NCI-H2171 treated with DMSO at 0.1 percent for 48 hours (cell line): Measurements from ENCODE around the gene A4GALT.

Experiments
- DNase-seq: peaks from one replicate; lab custom pipeline; 2025; lab: John Stamatoyannopoulos, UW

The A4GALT gene

DNA sequence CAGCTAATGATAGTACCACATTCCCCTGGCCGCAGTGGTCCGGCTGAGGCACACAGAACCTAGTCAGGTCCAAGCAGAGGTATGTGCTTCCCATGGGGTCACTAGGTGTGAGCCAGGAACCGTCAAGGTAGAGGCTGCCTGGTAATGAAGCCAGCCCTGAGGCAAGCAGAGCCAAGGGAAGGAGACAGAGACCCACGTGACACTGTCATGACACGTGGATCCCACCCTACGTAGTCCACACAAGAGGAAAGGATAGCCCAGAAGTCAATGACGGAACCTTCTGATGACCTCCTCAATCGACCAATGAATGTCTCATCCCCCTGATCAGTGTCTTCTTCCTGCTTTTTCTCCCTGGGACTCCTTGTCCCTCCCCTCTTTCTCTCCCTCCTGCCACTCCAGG is 19.0 kb downstream of the A4GALT start:
- no peak for DNase-seq

DNA sequence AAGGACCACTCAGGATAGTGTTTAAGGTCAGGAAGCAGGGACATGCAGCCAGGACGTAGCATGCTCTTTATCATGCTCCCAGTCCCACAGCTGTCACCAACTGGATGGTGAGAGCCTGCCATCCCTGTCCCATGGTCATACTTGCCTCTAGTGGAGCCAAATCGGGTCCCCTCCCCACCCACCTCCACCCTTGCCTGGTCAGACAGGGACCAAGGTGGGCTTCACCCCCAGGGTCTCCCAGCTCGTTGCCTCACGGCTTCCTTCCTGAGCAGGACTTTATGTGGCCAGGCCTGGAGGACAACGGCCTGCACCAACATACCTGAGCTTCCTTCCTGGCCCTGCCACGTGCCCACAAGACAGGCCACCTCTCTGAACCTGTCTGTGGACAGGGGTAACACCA is 19.8 kb downstream of the A4GALT start:
- DNase-seq: no peak

DNA sequence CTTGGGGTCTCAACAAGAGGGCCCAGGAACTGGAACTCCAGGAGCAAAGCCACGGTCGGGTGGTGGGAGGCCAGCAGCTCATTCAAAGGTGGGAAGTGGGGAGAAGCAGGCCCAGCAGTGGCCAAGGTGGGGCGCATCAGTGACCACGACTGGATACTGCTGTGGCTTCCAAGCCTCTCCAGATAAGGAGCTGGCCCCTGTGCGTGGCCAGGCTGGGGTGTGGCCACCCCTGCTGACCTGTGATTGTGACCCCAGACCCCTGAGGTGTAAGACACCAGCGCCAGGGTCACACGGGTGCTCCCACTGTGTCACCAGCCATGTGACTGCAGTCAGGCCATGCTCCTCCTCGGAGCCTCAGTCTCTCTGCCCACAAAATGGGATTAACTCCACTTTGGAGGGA is 20.3 kb downstream of the A4GALT start:
- no peak for DNase-seq

DNA sequence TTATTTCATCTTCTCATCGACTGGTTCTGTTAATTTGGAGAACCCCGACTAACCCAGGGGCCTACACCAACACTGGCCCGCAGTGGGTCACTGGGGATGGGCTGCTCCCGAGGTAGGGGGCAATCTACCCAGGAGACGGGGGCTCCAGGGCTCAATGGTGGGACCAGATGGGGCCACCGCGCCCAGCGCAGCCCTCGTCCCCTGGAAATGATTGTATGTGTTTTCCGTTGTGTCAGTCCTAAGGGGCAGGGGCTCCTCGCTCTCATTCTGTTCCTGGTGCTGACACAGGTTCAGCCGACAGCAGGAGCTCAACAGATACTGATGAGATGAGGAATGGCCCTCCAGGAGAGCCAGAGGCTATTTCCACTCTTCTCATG is 20.7 kb downstream of the A4GALT start:
- no peak for DNase-seq

DNA sequence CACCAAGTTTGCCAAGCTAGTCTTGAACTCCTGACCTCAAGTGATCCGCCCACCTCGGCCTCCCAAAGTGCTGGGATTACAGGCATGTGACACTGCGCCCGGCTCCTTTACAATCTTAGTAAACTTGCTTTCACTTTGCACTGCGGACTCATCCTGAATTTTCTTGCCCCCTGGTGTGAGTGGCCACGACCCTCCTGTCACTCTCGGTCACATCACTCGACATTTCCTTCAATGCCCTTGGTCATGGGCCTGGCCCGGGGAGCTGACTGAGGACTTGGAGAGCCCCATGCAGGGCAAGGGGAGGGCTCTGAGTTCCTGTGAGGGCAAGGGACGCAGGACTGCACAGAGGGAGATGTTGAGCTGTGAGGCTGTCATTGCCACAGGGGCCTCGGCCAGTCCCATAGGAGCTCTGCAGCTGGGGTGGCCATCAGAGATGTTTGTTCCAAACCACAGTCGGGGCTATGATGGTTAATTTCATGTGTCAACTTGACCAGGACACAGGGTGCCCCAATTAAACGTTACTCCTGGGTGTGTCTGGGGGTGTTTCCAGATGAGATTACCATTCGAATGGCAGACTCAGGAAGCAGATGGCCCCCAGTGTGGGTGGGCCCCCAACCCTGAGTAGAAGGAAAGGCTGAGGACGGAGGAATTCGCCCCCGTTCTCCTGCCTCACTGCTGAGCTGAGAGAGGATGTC is 21.2 kb downstream of the A4GALT start:
- DNase-seq: no peak

DNA sequence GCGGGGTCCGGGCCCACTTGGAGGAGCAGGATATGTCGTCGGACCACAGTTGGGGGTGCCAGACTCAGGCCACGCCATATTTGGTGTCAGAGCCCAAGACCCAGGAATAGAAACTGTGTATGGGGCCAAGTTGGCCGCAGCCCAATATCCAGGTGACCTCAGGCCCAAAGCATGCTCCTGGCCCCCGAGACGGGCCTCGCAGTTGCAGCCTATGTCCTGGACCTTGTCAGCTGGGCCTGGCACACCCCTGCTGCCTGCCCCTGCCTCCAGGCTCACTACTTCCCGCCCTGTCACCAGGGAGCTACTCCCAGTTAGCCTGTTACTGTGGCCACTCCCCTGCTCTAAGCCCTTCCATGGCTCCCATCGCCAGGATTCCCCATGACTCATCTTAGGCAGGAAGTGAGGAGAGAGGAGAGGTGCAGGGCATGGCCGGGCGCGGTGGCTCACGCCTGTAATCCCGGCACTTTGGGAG is 23.1 kb downstream of the A4GALT start:
- no peak for DNase-seq

DNA sequence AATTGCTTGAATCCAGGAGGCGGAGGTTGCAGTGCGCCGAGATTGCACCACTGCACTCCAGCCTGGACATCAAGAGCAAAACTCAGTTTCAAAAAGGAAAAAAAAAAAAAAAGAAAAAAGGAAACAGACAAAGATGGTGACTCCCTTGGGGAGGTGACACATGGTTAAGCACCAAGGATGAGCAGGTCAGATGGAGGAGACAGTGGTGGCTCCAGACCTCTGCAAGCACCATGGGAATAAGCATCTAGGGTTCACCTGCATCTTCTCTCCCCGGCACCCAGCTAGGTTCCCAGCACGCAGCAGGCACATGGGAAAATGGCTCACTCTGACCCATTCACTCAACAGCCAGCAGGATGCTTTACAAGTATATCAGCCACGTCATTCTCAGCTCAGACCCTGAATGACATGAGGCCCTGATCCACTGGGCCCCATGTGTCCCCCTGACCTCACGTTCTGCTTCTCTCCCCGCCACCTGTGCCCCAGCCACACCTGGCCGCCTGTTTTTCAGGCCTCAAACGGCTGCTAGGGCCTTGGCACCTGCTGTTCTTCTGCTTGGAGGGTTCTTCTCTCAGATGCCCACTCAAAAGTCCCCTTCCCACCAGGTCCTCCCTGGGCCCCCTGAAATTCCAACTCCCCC is 24.2 kb downstream of the A4GALT start:
- peak; percentile 34 for DNase-seq

DNA sequence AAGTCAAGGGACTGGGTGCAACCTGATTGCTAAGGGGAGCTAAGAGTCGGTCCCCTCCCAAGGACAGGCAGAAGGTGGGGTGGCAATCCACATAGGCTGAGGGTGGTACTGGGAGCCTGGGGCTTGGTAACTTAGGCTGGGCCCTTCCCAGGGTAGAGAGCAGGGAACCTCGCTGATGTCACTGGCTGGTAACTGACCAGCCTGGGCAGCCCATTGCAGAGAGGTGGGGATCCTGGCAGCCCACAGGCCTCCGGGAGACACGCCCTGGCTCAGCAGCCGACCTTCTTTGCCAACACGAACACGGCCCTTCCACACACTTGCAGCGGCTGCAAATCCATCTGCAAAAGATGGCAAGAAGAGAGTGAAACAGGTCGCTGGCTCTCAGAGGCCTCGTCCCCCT is 25.4 kb downstream of the A4GALT start:
- no peak for DNase-seq

DNA sequence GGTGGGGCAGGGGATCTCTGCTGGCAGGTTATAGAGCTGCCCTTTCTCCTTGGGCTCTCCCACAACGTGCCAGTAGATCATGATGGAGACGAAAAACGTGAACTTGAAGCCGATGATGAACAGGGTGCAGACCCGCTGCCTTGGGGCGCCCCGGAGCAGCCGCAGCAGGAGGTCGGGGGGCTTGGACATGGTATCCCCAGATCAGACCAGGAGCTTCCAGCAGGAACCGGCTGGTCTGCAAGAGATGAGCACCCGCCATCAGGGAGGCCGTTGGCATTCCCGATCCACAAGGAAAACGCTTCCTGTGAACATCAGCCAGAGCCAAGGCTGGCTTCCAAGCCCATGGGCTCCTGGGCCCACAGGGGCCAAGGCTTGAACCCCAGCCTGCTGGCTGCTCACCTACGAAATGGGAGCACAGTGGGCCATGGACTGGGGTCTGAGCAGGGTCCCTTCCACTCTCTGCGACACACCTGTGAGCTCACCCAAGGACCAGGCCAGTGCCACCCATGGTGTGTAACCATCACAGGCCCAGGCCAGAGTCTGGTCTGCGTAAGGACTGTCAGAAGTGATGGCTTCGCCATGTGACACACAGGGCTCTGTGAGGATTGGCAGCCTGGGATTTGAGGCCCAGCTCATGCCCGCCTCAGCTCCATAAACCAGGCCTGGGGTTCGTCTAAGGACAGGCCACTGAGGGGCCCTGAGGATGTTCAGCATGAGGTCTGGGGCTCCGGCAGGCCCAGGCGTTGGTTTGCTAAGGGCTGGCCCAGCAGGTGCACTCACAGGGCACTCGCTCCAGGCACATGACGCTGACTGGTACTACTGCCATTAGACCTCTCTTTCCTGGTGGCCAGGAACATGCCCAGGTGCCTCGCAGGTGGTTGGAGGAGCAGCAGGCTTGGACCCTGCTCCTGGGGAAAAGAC is 26.6 kb downstream of the A4GALT start:
- DNase-seq: no peak

DNA sequence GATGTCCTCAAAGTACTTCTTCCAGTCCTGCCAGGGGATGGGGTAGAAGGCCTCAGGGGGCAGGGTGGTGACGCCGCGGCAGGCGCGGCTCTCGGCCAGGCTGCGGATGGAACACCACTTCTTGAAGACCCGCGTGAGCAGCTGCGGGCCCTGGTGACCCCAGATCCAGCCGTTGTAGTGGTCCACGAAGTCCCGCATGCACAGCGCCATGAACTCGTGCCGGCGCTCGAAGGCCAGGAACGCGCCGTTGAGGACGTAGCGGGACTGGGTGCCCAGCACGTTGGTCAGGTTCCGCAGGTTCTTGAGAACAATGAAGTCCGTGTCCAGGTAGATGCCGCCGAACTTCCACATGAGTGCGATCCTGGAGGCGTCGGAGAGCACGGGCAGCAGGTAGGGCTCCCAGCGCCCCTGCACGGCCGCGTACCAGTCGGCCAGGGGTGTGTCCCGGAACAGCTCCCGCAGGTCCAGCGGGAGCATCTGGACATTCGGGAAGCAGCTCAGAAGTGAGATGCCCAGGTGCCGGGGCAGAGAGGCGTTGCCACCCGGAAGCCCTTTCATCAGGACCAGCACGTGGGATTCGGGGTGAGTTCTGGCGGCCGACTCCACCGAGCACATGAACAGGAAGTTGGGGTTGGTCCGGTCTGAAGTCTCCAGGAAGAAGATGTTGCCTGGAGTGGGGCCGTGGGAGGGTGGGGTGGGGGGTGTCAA is 27.5 kb downstream of the A4GALT start:
- no peak for DNase-seq

DNA sequence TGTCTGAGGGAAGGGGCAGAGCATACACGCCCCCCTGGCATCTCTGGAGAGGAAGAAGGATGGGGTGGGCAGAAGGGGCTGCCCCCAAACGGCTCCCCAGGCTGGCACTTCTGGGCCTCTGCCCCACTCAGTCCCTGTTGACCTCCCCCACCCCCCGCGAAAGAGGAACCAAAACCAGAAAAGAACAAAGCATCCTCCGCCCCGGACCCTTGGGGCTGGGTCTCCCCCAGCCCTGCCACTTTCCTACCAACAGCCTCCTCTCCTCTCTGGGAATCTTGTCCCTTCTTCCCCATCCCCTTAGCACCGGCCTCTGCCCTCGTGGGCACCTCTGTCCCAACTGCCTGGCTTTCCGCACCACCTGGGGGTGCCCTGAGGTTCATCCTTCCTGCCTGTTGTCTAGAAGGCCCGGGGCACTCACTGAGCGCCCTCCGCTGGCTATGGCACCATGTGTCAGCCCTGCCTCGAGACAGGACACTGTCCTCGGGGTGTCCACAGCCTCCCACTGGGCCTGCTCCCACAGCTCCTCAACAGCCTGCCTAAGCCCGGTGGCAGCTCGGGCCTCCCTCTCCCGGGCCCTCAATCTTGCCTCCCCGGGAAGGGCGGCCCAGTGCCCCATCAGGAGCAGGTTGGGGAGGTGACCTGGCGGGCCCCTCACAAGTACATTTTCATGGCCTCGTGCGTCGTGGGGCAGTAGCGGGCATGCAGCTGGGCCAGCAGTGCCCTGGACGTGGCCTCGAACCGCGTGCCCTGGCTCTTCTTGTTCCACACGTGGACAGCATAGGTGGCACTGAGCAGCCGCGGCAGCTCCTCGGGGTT is 28.2 kb downstream of the A4GALT start:
- DNase-seq: no peak

DNA sequence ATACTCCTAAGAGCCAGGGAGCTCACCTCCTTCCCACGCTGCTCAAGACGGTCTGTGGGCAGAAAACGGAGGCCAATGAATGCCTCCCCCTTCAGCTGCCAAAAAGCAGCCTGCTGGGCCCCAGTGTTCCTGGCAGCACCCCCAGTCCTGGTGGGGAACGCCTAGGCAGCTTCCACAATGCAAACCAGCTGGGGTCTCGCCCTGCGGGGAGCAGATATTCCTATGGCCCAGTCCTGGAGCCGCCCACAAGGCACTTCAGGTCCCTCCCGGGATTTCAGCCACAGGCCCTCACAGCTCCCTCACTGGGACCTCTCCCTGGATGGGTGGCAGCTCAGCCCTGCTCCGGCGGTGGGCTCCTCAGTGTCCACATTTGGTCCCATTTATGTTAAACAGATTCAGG is 29.2 kb downstream of the A4GALT start:
- DNase-seq: no peak

DNA sequence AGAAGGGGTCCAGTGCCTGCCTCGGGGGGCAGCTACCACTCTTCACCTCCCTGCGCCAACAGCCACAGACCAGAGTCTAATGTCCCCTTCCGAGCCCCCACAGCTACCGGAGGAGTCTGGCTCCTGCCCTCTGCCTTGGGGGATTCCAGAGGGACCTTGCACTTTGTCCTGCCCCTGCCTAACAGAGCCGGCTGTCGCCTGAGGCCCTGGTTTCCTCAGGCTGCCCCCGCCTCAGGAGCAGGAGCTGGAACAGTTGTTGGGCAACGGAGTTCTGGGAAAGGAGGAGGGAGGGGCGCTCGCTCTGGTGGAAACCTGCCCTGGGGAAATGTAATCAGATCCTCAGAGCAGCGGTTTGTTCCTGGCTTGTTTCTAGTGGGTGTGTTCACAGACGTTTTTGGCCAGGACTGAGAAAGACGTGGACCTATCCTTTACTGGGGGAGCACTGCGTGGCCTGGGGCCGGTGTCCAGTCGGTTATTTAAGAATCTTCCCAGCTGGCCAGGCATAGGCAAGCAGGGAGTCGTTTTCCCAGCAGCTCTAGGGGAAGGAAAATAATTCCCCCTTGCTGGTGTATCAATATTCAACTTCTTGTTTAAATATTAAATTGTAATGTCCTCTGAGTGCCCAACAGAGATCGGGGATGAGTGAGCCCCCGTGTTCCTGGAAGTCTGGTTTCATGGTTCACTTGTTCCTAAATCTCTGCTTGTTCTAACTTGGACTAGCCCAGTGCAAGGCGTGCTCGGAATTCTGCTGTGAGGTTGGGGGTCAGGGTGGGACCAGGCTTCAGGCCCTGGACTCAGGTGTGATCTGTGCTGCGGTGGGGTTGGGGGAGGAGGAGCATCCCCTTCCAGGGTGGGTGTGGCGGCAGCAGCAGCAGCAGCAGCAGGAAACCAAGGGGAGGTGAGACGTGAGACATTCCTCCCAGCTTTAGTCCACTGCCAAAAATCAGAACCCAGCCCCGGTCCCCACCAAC is 32.1 kb downstream of the A4GALT start:
- DNase-seq: peak; percentile 97

DNA sequence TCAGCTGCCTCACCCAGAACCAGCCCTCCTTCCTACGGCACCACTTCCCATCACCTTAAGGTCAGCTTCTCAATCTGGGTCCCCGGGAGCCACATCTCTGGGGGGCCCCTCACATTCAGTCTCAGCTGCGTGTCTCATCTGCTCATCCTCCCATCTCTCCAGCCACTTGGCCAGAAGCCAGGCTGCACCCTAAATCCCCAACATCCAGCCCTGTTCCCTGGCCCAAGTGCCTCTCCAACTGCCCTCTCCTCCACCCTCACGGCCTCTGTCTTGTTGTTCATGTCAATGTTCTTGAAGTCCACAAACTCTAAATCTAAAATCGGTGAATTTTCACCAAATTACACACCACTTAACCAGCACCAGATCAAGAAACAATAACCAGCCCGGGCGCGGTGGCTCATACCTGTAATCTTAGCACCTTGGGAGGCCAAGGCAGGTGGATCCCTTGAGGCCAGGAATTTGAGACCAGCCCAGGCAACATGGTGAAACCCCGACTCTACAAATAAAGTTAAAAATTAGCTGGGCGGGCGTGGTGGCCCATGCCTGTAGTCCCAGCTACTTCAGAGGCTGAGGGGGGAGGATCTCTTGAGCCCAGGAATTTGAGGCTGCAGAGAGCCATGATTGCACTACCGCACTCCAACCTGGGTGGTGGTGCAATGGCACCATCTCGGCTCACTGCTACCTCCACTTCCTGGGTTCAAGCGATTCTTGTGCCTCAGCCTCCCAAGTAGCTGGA is 33.7 kb downstream of the A4GALT start:
- DNase-seq: no peak

DNA sequence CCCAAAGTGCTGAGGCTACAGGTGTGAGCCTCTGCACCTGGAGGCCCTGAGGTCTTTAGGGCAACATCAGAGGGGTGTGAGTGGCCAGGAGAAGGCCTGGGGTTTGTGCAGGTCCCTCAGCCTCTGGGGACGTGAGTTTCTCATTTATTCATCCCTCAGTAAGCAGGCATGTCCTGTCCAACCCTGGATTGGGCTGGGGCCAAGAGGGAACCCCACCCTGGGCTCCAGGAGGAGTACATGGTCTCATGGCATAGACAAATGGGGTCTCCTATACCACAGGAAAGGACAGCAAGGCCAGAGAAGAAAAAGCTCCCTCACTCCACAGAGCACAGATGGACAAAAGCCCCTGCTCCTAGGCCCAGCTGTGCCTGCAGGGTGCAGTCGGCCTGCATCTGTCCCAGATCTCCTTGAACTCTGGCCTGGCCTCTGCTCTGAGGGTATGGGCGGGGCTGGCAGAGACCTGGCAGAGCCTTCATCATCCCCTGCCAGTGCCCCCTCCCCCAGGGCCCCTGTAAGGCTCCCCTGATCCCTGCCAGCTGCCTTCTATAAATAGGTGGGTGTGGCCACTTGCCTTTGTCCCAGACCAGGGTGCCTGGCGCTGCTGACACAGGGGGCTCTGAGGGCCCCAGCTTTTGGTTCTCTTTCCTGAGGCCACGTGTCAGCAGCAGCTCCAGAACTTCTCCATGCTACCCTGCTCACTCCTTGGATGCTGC is 34.6 kb downstream of the A4GALT start:
- peak; percentile 63 for DNase-seq

DNA sequence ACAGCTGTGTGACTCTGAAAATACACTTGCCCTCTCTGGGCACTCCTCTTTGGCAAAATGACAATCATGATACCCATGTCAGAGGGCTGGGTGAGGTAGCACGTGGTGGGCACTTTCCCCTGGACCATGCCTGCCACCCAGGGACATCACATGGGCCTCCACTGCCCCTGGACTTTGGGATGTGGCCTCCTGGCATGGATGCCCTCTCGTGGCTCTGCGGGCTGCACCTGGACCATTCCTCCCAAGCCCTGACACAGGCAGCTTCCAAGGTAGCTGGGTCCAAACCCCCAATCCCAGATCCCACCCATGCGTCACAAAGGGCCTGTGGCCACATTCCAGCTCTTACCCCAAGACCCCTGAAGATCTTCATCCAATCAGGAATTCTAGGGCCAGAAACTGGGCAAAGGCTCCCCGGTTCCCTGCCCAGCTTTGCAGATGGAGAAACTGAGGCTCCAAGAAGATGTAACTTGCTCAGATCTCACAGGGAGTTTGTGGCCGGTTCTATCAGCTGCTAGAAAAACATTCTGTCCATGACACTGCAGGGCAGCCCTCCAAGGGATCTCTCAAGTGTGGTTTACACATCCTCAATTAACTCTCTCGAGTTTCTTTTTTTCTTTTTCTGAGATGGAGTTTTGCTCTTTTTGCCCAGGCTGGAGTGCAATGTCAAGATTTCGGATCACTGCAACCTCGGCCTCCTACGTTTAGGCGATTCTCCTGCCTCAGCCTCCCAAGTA is 36.0 kb downstream of the A4GALT start:
- DNase-seq: no peak

DNA sequence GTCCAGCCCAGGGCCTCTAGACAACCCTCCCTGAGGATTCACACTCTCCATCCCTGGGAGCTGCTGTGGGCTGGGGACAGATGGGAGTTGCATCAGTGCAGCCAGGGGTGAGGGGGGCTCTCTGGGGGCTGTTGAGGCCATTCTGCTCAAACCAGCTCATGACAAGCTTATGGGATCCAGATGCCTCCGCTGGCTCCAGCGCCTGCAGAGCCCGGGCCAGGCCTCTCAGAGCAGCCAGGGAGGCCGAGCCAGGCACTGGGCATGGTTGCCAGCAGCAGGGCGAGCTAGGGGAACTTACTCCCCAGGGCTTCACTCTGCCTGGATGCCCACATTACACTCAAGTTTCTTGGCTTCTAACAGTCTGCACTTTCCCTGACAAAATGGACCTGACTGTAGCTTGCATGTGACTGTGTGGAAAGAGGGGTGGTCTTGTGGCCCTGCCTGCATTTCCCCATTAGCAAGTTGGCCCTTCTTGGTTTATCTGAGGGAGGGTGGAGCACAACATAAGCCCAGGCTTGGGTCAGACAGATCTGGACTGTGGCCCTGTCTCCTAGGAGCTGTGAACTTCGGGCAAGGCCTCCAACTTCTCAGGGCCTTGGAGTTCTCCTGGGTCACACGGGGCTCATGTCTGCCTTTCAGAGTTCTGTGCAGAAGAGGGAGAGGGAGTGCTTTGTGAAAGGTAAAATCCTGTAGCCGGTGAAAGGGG is 36.9 kb downstream of the A4GALT start:
- peak; percentile 58 for DNase-seq
